ENCODE results near the gene CXCL14.

DNA sequence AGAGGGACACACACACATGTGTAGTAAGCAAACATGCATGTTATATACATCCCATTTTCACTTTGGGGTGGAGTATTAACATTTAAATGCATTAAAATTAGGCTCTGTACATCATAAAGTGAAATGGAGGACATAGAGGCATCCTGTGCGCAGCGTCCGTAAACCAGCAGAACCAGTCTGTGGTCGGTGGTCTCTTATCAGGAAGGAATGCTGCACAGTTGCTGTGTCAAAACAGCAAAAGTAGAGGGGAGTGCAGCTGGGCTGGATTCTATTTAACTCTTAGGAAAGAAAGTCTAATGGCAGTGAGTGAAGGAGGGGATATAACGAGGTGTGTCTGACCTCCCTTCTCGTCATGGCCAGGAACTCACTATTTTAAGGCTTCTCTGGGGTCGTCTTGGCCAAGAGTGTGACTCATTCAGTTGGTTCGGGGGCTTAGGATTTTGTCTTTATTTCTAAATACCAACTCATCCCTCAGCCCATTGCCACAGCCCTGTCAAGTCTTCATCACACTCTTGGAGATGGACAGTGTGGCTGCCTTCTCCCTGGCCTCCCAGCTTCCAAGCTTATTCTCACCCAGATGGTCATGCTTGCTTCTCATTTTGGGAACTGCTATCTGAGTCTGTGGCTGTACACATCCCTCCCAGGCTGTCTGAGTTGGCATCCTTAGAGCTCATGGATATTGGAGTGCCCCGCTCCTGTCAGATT lies 20.1 kb upstream of the CXCL14 start:
- TF ChIP-seq, protein P1, sequence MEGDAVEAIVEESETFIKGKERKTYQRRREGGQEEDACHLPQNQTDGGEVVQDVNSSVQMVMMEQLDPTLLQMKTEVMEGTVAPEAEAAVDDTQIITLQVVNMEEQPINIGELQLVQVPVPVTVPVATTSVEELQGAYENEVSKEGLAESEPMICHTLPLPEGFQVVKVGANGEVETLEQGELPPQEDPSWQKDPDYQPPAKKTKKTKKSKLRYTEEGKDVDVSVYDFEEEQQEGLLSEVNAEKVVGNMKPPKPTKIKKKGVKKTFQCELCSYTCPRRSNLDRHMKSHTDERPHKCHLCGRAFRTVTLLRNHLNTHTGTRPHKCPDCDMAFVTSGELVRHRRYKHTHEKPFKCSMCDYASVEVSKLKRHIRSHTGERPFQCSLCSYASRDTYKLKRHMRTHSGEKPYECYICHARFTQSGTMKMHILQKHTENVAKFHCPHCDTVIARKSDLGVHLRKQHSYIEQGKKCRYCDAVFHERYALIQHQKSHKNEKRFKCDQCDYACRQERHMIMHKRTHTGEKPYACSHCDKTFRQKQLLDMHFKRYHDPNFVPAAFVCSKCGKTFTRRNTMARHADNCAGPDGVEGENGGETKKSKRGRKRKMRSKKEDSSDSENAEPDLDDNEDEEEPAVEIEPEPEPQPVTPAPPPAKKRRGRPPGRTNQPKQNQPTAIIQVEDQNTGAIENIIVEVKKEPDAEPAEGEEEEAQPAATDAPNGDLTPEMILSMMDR (conservative IDR thresholded peaks at IDR 0.05; ENCODE audit: low read depth, low read length) = no peak
- no peak for TF ChIP-seq POLR2A (IDR thresholded peaks at IDR 0.05; ENCODE audit: low read depth, low read length)
- no peak for TF ChIP-seq FOS (IDR thresholded peaks at IDR 0.05; ENCODE audit: low read depth, low read length)
- no peak for TF ChIP-seq SMC3 (IDR thresholded peaks at IDR 0.05; ENCODE audit: low read depth, low read length)
- no peak for TF ChIP-seq RCOR1 (IDR thresholded peaks at IDR 0.05; ENCODE audit: insufficient replicate concordance, low read length)
- TF ChIP-seq CEBPB (IDR thresholded peaks at IDR 0.05; ENCODE audit: low read depth, low read length) = no peak
- no peak for TF ChIP-seq RFX5 (IDR thresholded peaks at IDR 0.05; ENCODE audit: low read depth, low read length)
- no peak for TF ChIP-seq RAD21 (IDR thresholded peaks at IDR 0.05; ENCODE audit: low read length)

All from IMR-90 (cell line).